GM18499 (cell line): ENCODE results near the gene KIRREL1.

ENCODE experiments used
- ATAC-seq: cut with Tn5 transposase; IDR thresholded peaks from one replicate; pipeline ENCODE4 v1.9.1; 2021; ENCODE audit warnings: moderate number of reproducible peaks; ENCODE audit not compliant: insufficient read depth, unreplicated experiment

Gene KIRREL1

GRCh38 chr1:158058237-158058985 is 65.0 kb downstream of the KIRREL1 start:
- no peak for ATAC-seq

- ATAC-seq = no peak
Measured at GRCh38 chr1:158059984-158060383, 66.5 kb downstream of the KIRREL1 start.

GRCh38 chr1:158062174-158062573 is 68.7 kb downstream of the KIRREL1 start:
- ATAC-seq = no peak

- ATAC-seq = no peak
Measured at GRCh38 chr1:158067662-158068061, 74.2 kb downstream of the KIRREL1 start.

- ATAC-seq = no peak
Measured at GRCh38 chr1:158068918-158069317, 75.5 kb downstream of the KIRREL1 start.

- no peak for ATAC-seq
Measured at GRCh38 chr1:158071138-158071537, 77.7 kb downstream of the KIRREL1 start.

- no peak for ATAC-seq
Measured at GRCh38 chr1:158075078-158075477, 81.6 kb downstream of the KIRREL1 start.

- no peak for ATAC-seq
Measured at GRCh38 chr1:158076441-158076840, 83.0 kb downstream of the KIRREL1 start.

GRCh38 chr1:158077411-158078256 is 84.2 kb downstream of the KIRREL1 start:
- no peak for ATAC-seq

- ATAC-seq = no peak
Measured at GRCh38 chr1:158078569-158079080, 85.2 kb downstream of the KIRREL1 start.

- no peak for ATAC-seq
Measured at GRCh38 chr1:158080066-158080465, 86.6 kb downstream of the KIRREL1 start.

GRCh38 chr1:158084336-158084735 is 90.9 kb downstream of the KIRREL1 start:
- no peak for ATAC-seq

GRCh38 chr1:158084747-158085146 is 91.3 kb downstream of the KIRREL1 start:
- ATAC-seq = no peak

- ATAC-seq = no peak
Measured at GRCh38 chr1:158087320-158087927, 94.0 kb downstream of the KIRREL1 start.

GRCh38 chr1:158089476-158089875 is 96.0 kb downstream of the KIRREL1 start:
- no peak for ATAC-seq

GRCh38 chr1:158089925-158090637 is 96.6 kb downstream of the KIRREL1 start:
- ATAC-seq = no peak

- ATAC-seq = no peak
Measured at GRCh38 chr1:158093376-158093775, 99.9 kb downstream of the KIRREL1 start.

GRCh38 chr1:158094571-158094970 is 101.1 kb downstream of the KIRREL1 start:
- no peak for ATAC-seq

- no peak for ATAC-seq
Measured at GRCh38 chr1:158095737-158096335, 102.4 kb downstream of the KIRREL1 start.

GRCh38 chr1:158098256-158098655 is 104.8 kb downstream of the KIRREL1 start:
- ATAC-seq = no peak
